GM12891 (cell line): ENCODE measurements around the gene RCE1.

Source experiments
- POLR2A ChIP-seq: IDR thresholded peaks from 2 replicates; pipeline ENCODE4 v1.6.1; 2011; ENCODE audit warnings: low read depth, low read length, control low read depth
- POLR2AphosphoS5 ChIP-seq: IDR thresholded peaks from 2 replicates; pipeline ENCODE4 v1.6.1; 2011; ENCODE audit warnings: low read depth, low read length, control low read depth

- no peak for TF ChIP-seq POLR2AphosphoS5
- TF ChIP-seq POLR2A = no peak
These were observed 41.2 kb downstream of the RCE1 start for GRCh38 chr11:66884443-66884842.
